ENCODE results near the gene SOX18.

The SOX18 gene

GRCh38 chr20:64010711-64011237, 38.7 kb downstream of the SOX18 start:
- H3K9me3 Mint-ChIP-seq: no peaks in the 10 kb centered on the region
- peaks cover 67% of the 10 kb centered on the region for H3K4me1 Mint-ChIP-seq
- peaks cover 30% of the 10 kb centered on the region for H3K36me3 Mint-ChIP-seq
- H3K4me3 Mint-ChIP-seq: peak overlapping the region; percentile 60
- H3K27ac Mint-ChIP-seq: peak overlapping the region; percentile 5
- no peaks in the 10 kb centered on the region for H3K27me3 Mint-ChIP-seq

DNA sequence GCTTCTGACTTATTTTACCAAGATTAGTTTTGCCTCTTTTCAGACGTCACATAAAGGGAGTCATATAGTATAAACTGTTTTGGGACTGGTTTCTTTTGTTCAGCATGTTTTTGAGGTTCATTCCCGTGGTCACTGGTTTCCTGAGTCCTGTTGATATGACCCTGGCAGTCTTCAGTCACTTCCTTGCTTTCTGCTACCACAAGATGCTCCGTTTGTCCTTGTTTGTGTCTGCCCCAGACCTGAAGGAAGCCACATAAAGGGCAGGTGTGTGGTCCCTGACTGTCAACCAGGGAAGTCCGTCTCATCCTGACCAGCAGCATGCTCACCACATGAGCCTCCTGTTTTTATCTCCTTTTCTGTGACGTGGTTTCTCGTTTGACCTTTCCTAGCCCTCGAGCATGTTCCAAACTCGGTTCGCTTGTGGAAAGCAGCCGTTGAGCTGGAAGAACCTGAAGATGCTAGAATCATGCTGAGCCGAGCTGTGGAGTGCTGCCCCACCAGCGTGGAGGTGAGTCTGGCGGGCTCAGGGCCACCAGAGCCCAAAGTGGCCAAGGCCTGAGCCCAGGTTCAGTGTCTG, 39.5 kb downstream of the SOX18 start:
- Mint-ChIP-seq H3K9me3 (no peaks in the 10 kb centered on the region), H3K27me3 (no peaks in the 10 kb centered on the region), H3K27ac (peak overlapping the region; percentile 79), H3K4me1 (peaks cover 67% of the 10 kb centered on the region), H3K36me3 (peaks cover 28% of the 10 kb centered on the region), H3K4me3 (peak overlapping the region; percentile 42)

DNA sequence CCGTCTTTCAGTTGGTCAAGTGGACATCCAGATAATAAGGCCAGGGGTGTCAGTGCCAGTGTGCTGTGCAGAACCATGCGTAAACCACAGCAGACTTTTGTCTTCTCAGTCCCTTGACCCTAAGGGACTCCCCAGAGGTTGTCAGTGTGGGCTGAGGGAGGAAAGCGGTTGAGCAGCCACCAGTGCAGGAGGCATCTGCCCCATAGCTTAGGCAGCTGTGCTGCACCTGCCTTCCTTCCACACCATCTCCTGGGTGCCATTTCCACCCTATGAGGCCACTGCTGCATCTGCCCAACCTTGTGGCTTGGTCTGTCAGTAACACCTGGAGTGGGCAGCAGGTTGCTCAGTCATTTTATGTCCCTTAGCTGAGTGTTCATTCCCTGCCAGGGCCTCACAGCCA, 42.5 kb downstream of the SOX18 start:
- H3K27ac Mint-ChIP-seq: no peak overlapping the region
- H3K4me1 Mint-ChIP-seq: peaks cover 66% of the 10 kb centered on the region
- H3K4me3 Mint-ChIP-seq: no peak overlapping the region
- H3K9me3 Mint-ChIP-seq: no peaks in the 10 kb centered on the region
- no peaks in the 10 kb centered on the region for H3K27me3 Mint-ChIP-seq
- peaks cover 21% of the 10 kb centered on the region for H3K36me3 Mint-ChIP-seq

GRCh38 chr20:64006490-64006889, 42.9 kb downstream of the SOX18 start:
- Mint-ChIP-seq H3K27me3 (no peaks in the 10 kb centered on the region), H3K9me3 (no peaks in the 10 kb centered on the region), H3K27ac (no peak overlapping the region), H3K4me3 (no peak overlapping the region), H3K4me1 (peaks cover 68% of the 10 kb centered on the region), H3K36me3 (peaks cover 23% of the 10 kb centered on the region)

DNA sequence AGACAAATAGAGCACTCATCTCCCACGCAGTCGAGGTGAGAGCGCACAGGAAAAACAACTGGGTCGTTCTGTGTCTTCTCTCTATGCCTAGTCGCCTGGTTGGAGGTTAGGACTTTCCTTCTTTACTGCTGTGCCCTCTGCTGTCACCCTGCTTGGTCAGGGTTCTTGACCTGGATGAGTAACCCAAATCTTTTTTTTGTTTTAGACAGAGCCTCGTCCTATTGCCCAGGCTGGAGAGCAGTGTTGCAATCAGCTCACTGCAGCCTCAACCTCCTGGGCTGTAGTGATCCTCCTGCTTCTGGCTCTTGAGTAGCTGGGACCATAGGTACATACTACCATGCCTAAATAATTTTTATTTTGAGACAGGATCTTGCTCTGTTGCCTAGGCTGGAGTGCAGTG, 44.0 kb downstream of the SOX18 start:
- Mint-ChIP-seq H3K36me3 (peaks cover 25% of the 10 kb centered on the region), H3K27me3 (no peaks in the 10 kb centered on the region), H3K4me3 (peak overlapping the region; percentile 44), H3K27ac (peak overlapping the region; percentile 73), H3K4me1 (peaks cover 60% of the 10 kb centered on the region), H3K9me3 (no peaks in the 10 kb centered on the region)

- peaks cover 19% of the 10 kb centered on the region for H3K36me3 Mint-ChIP-seq
- peak overlapping the region; percentile 23 for H3K27ac Mint-ChIP-seq
- H3K4me1 Mint-ChIP-seq: peaks cover 49% of the 10 kb centered on the region
- no peaks in the 10 kb centered on the region for H3K9me3 Mint-ChIP-seq
- no peaks in the 10 kb centered on the region for H3K27me3 Mint-ChIP-seq
- no peak overlapping the region for H3K4me3 Mint-ChIP-seq
Measured at GRCh38 chr20:64003960-64004725, 45.3 kb downstream of the SOX18 start.

GRCh38 chr20:64001607-64002011, 47.8 kb downstream of the SOX18 start:
- H3K9me3 Mint-ChIP-seq: no peaks in the 10 kb centered on the region
- H3K4me1 Mint-ChIP-seq: peaks cover 35% of the 10 kb centered on the region
- H3K4me3 Mint-ChIP-seq: peak overlapping the region; percentile 68
- H3K27me3 Mint-ChIP-seq: no peaks in the 10 kb centered on the region
- H3K36me3 Mint-ChIP-seq: peaks cover 13% of the 10 kb centered on the region
- H3K27ac Mint-ChIP-seq: peak overlapping the region; percentile 88

DNA sequence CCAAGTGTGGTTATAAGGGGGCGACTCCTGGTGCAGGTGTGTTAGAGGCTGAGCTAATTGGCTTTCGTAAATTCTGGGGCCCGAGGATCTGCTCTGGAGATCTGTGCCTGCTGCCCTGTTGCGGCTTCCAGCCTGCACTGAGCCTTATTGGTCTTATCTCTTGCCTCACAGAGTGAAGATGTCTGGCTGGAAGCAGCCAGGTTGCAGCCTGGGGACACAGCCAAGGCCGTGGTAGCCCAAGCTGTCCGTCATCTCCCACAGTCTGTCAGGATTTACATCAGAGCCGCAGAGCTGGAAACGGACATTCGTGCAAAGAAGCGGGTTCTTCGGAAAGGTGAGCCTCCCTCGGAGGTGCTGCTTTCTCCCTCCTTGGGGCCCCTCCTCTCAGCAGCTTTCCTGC, 48.5 kb downstream of the SOX18 start:
- Mint-ChIP-seq H3K4me1 (peaks cover 32% of the 10 kb centered on the region), H3K27me3 (no peaks in the 10 kb centered on the region), H3K9me3 (no peaks in the 10 kb centered on the region), H3K4me3 (no peak overlapping the region), H3K27ac (no peak overlapping the region), H3K36me3 (peaks cover 11% of the 10 kb centered on the region)

Measured in activated naive CD4-positive, alpha-beta T cell treated with anti-CD3 and anti-CD28 coated beads, Interleukin-2, amount 50 U/mL, for 24 hours (primary cell).